HG03135 (cell line): Measurements from ENCODE around the gene FCN3.

ENCODE experiments used
- ATAC-seq: cut with Tn5 transposase; IDR thresholded peaks from one replicate; pipeline ENCODE4 v1.9.1; 2021; ENCODE audit warnings: mild to moderate bottlenecking, moderate library complexity; ENCODE audit not compliant: unreplicated experiment

Gene FCN3

GRCh38 chr1:27343639-27344025, 31.0 kb downstream of the FCN3 start:
- ATAC-seq, result no peak

- ATAC-seq, result no peak
These were observed 31.6 kb downstream of the FCN3 start for GRCh38 chr1:27342778-27343638.

- ATAC-seq, result peak; percentile 10
These were observed 32.2 kb downstream of the FCN3 start for GRCh38 chr1:27342391-27342777.

- peak; percentile 54 for ATAC-seq
These were observed 32.9 kb downstream of the FCN3 start, which contains the start of gene SYTL1 for GRCh38 chr1:27341525-27342252. Gene SYTL1 (plus strand): TSS chr1:27342022. CDS start chr1:27345335, 3,313 bp downstream.

- ATAC-seq, result no peak
These were observed 35.4 kb downstream of the FCN3 start for GRCh38 chr1:27339213-27339612.

- ATAC-seq, result no peak
These were observed 35.9 kb downstream of the FCN3 start for GRCh38 chr1:27338751-27339150.

GRCh38 chr1:27336756-27337155, 37.9 kb downstream of the FCN3 start:
- ATAC-seq, result no peak

GRCh38 chr1:27335506-27336422, 38.9 kb downstream of the FCN3 start:
- ATAC-seq, result no peak

GRCh38 chr1:27333717-27334279, 40.8 kb downstream of the FCN3 start:
- no peak for ATAC-seq

GRCh38 chr1:27332536-27333281, 41.9 kb downstream of the FCN3 start:
- no peak for ATAC-seq

- no peak for ATAC-seq
These were observed 42.7 kb downstream of the FCN3 start for GRCh38 chr1:27331922-27332321.

- ATAC-seq, result no peak
These were observed 43.2 kb downstream of the FCN3 start for GRCh38 chr1:27331426-27331825.

GRCh38 chr1:27330786-27331185, 43.8 kb downstream of the FCN3 start:
- ATAC-seq, result no peak

GRCh38 chr1:27327964-27328363, 46.7 kb downstream of the FCN3 start:
- ATAC-seq, result no peak

- no peak for ATAC-seq
These were observed 49.3 kb downstream of the FCN3 start for GRCh38 chr1:27325286-27325685.

GRCh38 chr1:27322569-27323240, 51.9 kb downstream of the FCN3 start:
- ATAC-seq, result no peak

GRCh38 chr1:27321813-27322568, 52.6 kb downstream of the FCN3 start, which contains the start of gene TMEM222:
Gene TMEM222 (plus strand): TSS chr1:27322163. CDS start chr1:27322198, 35 bp downstream.
- ATAC-seq, result peak; percentile 95
